ENCODE results near the gene PCSK5.
"Not testable (repeated sequence)": the region's sequence is repeated elsewhere in the genome, so short reads cannot be mapped to it uniquely, and the experiment has no call there.

PCSK5 gene

DNA sequence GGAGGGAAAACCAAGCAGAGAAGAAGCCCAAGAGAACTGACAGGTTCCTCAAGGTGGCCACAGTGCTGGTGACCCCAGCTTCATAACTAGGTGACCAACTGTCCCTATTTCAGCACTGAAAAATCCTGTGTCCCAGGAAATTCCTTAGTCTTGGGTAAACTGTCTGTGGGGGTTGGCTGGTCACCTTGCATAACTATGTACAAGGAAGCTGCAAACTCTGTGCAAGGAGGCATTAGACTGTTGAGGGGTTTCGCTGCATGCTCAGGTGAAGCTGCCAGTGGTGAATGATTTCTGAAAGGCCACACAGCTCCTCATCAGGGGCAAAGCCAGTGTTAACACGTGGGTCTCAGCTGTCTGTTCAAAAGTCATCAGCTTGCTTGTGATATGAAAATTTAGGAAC is 36.9 kb downstream of the PCSK5 start:
- DNase-seq, result no peak

DNA sequence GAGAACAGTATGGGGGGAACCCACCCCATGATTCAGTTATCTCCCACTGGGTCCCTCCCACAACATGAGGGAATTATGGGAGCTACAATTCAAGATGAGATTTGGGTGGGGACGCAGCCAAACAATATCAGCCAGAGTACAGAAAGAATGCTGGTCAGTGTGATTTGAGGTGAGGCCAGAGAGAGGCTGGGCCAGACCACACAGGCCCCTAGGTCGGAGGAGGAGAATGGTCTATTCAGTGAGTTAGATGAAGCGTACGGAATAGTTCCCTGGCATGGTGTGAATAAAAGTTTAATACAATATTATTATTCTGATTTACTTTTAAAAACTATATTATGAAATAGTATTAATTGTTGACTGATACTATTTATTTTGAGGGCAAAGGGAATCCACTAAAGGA is 39.7 kb downstream of the PCSK5 start:
- no peak for DNase-seq

DNA sequence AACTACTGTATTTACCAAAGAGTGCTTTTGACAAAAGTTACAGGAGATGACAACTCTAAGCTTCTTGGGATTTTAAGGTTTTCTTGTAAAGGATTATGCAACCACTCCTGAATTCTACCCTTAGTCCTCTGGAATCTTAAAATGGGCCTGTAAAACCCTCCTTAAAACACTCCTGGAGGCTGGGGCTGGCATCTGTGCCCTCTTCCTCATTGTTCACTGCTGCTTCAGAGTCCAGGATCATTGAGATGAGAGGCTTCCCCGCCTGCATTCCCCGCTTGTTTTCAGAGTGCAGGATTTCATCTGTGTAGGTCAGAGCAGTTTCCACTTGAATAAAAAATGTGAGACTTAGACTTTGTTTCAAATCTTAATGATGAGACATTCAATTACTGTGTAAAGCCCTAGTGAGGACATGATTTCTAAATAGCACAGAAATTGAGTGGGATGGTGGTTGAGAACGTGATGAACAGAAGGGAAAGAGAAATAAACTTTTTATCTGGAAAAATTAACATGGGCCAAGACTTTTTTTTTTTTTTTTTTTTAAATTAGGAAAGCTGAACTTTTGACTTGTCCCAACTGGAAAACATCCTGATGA is 40.4 kb downstream of the PCSK5 start:
- DNase-seq, result no peak

DNA sequence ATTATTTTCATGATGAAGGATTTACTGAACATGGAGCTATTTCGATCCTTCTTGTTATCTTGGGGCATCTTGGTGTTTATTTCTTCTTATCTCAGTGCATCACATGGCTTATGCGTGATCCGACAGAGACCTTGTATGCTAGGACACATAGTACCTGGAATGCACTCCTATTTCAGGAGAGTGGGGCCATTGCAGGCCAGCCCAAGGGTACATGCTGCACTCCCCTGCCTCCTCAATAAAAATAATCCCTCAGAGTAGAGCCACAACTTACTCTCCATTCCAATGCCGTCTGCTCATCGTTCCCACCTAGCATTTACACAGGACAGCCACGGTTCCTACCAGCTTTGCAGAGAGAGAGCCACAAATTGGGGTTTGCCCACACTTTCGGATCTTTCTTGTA is 43.5 kb downstream of the PCSK5 start:
- DNase-seq, result no peak

DNA sequence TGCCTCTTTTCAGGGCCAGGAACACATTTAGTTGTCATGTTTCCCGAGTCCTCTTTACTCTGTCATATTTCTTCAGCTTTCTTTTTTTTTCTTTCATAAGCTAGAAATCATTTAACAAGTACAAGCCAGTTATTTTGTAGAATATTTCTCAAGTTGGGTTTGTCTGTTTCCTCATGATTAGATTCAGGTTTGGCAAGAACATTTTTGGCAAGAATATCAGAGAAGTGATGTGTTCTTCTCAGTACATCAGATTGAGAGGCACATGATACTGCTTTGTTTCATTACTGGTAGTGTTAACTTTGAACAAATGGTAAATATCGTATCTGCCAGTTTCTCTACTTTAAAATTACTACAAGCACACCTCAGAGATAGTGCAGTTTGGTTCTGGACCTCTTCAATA is 45.1 kb downstream of the PCSK5 start:
- DNase-seq, result no peak

DNA sequence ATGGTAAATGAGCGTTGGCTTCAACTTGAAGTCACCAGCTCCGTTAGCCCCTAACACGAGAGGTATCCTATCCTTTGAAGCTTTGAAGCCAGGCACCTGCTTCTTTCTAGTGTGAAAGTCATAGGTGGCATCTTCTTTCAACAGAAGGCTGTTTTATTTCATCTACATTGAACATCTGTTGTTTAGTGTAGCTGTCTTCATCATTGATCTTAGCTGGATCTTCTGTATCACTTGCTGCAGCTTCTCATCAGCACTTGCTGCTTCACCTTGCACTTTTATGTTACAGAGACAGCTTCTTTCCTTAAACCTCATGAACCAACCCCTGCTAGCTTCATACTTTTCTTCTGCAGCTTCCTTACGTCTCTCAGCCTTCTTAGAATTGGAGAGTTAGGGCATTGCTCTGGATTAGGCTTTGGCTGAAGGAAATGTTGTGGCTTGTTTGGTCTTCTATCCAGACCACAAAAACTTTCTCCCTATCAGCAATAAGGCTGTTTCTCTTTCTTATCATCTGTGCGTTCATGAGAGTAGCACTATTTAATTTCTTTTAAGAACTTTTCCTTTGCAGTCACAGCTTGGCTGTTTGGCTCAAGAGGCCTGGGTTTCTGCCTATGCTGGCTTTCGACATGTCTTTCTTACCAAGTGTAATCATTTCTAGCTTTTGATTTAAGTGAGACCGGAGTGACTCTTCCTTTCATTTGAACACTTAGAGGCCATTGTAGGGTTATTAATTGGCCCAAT is 47.2 kb downstream of the PCSK5 start:
- DNase-seq, result no peak

DNA sequence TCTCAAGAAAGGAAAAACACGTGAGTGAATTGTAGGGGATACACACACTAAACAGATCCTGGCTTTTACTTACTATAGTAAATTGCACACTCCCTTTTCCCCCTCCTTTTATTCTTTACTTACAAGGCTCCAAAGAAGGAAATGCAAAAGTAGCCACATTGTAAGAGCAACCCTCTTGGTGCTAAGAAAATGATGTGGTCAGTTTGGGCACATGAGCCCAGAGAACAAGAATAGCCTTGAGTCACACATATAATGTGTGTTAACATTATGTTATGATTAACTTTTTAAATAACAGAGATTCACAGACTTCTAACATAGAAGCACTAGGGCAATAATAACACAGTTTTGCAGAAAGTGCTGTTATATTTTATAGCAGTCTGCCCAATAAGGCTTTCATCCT is 48.5 kb downstream of the PCSK5 start:
- DNase-seq, result no peak

DNA sequence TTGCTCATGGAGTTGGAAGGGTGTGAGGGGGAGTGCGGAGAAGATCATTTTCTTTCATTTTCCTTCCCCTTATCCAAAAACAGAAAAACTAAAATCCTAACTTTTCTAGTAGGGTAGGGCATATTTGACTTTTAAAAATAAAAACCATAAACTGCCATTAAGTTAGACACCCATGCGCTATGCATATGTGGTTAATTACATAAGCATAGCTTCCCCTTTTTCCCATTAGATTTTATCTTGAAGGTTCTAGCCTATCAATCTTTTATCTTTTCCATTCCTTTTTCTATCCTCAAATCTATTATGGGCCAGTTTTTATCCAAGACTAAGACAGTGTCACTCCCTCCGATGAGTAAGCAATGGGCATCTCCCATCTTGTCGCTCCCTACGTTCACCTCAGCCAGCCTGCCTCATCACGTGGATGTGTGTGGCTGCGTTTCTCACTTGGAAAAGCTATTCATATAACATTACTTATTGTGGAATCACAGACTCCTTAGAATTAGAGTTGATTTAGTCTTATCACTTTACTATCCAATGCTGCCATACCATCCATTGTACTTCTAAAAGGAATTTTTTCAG is 49.2 kb downstream of the PCSK5 start:
- no peak for DNase-seq

DNA sequence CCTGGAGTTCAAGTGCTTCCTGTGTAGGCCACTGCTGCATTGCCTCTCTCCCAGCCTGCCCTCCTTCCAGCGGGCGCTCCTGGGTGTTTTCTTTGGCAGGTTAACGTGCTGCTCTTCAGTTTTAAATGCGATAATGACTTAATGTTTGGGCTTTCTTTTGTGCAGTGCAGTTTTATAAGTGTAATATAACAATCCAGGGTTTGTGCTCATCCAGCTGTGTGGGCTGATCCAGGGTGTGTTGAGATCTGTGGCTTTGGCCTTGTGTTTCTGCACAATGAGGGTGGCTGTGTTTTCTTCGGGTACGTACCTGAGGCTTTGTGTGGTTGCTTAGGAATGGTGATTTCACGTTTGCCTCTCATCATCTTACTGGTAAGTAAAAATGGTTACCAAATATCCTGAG is 50.6 kb downstream of the PCSK5 start:
- DNase-seq, result no peak

DNA sequence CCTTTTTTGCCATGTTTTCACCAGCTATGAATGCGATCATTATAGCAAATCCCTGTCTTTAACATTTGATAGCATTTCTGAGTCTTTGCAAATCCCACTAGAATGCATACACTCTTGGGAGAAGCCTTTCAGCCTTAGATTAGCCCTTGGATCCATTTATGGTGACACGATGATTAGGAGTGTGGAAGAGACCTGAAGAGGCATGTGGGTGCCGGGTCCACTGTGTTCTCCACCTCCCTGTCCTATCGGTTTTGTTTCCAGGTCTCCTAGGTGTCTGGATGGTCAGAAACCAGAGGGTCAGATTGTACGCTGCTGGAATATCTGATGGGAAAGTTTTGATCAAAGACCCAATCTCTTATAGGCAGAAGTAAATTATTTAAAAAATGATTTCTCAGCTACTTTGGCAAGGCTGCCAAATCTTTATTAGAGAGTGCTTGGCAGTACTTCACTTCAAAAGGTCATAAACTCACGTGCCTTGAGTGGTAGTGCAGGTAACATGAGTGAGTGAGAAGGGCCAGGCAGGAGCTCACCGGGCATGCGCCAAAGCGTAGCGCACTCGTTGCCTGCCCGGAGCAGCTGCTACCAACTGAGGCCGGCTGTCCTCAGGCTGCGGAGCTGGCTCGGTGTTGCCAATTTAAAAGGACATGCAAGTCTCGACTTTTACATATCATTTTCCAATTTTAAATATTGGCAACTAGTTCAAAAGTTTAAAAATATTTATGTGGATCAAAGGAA is 51.3 kb downstream of the PCSK5 start:
- no peak for DNase-seq

DNA sequence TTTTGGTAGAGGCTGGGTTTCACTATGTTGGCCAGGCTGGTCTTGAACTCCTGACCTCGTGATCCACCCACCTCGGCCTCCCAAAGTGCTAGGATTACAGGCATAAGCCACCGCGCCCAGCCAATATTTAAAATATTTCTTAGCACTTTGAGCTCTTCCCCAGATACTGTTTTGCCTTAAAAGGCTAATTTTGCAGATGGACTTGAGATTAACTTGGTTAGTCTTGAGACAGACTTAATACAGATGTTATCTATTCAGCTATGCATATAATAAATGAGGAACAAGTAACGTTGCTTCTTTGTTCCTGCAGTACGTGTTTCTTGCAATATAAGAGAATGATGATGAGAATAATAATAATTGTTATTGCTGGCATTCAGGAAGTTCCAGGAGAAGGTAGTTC is 56.3 kb downstream of the PCSK5 start:
- DNase-seq, result no peak

DNA sequence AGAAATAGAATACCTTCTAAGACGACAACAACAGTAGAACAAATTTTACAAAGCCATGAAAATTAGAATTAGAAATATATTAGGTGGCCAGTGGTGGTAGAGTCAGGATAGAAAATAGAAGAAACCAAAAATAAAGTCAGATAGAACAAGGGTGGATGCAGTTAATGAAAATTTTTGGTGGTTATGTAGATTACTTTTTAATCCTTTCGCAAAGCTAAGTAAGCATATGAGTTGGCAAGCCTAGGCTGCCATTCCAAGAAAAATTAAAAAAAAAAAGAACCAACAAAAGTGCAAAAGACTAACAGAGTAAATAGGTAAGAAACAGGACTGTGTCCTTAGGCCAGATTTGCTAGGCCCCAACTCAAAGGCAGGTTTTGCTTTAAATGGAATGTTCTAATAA is 56.8 kb downstream of the PCSK5 start:
- no peak for DNase-seq

DNA sequence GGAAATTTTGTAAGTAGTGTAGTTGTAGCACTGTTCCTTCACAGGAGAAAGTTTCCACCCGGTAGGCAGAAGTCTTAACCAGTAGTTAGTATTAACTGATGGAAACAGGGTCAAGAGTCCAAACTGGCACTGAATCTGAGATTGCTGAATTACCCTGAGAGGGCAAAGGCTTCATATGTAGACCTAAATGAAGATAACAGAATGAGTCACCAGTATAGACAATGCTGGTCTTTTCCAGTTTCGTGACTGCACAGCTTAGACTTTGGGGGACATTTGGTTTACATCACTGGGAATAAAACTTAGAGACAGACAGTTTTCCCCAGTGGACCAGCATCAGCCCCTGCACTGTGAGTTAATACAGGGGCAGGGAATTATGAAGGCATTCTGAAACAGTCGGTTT is 60.5 kb downstream of the PCSK5 start:
- DNase-seq, result no peak

DNA sequence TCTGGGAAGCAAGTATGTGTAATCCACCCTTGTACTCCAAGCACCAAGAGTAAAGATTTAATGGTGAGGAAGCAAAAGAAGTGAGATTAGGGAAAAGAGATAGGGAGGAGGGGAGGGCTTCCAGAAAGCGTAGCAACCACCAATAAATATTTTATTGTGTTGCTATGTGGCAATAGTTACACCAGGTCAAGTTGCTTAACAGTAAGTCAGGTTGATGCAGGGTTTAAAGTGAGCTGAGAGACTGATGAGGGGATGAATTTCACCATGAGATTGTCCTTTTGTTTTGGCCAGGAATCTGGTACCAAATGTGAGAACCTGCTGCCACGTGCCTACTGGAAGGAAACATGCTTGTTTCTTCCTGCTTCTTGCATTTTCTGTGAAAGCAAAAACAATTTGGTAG is 62.7 kb downstream of the PCSK5 start:
- DNase-seq, result no peak

DNA sequence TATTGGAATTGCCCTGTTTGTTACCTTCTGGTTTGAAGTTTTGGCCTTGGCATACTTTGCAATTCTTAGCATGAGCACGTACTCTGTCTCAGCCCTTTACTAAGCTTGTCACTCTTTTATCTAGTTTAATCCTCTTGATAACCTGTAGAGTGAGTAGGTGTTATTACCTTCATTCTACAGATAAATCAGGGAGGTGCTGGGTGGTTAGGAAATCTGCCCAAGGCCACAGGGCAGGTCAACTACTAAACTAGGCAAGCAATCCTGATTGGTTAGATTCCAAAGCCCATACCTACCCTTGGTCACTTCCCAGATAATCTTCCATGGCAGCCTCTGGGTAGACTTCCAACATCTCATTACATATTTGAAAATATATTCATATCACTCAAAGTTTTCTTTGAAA is 65.7 kb downstream of the PCSK5 start:
- DNase-seq, result no peak

DNA sequence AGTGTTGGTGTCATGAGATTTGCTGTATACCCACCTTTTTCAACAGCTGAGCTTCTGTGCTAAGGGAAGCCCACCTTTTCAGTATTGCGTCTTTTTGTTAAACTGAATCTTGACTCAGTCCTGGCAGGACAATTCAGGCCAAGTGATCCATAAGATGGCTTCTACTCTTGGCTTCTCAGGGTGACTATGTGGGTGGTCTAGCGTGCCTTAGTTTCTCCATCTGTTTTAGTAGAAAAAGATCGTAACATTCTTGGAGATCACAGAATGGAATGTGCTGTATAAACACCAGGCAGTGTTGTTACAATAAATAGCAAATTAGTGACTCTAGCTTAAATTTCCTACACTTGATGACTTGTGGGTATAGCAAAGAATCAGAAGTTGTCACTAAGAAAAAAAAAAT is 66.6 kb downstream of the PCSK5 start:
- no peak for DNase-seq

DNA sequence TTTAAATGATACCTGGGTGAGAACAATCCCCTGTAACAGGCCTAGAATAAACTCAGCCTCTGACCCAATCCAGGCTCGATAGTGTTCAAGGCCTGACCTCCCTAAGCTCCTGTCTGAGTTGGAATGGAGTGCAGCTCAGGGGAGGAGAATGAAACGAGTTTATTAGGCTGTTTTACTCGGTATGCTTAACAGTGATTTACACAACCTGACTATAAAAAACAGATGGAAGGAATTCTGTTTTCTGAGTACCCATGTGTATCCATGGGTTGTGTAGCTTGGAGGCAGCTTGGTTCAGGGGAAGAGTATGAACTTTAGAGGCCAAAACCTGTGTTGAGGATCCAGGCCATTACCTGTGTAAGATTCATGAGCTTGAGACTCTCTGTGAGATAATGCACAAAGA is 67.8 kb downstream of the PCSK5 start:
- no peak for DNase-seq

DNA sequence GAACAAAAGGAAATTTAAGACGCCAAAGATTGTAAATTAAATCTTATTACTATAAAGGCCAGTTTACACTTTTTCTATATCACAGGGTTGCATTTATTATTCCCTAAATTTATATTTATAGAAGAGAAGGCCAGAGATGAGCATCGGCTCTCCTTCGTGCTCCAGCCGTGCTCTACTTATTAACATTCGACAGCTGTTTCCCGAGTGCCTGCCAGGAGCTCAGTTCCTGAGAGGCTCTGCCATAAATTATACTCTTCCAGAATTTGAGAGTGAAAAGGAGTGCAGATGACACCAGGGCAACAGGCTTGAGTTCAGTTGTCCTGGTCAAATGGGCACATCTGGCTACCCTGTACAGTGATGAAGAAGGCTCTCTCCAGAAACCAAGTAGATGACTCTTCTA is 70.1 kb downstream of the PCSK5 start:
- DNase-seq, result no peak

DNA sequence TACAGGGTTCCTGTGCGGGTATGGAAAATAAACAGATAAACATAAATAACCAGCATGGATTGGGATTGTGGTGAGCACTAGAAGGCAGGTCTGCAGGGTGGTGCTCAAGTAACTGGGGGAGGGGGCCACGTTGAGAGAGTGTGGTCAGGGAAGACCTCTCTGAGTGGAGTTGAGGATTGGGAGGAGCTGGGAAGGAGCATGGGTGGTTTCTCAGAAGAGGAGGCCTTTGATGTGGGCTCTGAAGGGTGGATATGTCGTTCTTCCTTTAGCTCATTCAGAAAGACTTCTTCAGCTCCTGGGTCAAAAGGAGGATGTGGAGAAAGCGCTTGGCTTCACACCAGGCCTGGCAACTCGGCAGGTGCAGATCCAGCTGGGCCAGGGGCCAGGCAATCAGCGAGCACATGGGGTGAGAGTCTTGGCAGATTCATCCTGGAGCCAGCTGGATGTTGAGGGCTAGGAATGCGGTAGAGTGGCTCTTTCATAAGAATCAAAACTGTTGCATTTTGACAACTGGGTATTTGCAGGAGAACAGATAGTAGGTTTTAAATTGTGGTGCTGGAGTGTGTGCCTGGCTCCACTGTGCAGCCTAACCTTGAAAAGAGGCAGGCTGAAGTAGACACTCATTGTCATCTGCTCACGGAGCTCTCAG is 71.7 kb downstream of the PCSK5 start:
- DNase-seq, result no peak

DNA sequence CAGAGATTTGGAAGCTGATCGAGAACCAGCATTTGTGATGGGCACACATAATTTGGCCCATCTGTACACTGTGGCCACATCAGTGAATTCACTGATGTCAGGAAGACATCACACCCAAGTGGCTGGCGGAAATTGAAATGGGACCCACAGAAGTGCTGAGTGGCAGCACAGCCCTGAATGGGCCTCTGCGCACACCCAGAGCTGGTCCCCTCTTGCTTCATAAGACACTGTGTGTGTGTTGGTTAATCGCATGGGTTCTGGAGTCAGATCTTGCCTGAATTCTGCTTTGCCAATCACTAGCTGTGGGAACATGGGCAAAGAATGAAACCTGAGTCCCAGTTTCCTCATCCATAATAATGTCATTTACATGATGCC is 72.2 kb downstream of the PCSK5 start:
- DNase-seq, result no peak

DNA sequence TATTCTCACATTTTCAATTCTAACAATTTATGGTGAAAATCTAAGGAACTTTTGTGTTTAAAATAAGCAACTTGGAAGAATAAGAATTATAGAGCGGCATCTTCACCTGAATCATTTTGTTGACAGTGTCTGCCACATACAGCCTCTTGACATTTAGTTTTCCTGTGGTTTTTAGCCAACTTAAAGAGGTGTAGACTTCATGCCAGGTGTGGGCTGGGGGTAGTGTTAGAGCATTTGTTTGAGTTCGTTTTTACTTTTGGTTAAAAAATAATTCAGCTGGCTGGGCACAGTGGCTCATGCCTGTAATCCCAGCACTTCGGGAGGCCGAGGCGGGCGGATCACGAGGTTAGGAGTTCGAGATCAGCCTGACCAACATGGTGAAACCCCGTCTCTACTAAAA is 72.8 kb downstream of the PCSK5 start:
- DNase-seq, result not testable (repeated sequence)

DNA sequence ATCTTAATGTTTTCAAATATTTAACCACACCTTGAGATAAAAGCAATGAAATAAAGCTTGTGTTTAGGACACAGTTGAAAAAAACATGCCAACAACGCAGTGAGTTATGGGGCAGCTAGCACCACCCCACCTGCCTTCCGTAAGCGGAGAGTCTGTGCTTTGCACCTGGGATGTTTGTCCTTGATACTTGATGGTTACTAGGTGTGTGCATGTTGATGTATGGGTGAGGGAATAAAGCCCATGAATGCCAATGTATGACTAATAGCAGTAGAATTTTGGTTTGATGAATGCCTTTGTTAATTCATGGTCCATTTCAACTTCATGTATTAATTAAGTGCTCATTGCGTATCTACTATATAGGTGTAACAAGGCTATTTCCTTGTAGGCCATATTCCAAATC is 74.0 kb downstream of the PCSK5 start:
- no peak for DNase-seq

DNA sequence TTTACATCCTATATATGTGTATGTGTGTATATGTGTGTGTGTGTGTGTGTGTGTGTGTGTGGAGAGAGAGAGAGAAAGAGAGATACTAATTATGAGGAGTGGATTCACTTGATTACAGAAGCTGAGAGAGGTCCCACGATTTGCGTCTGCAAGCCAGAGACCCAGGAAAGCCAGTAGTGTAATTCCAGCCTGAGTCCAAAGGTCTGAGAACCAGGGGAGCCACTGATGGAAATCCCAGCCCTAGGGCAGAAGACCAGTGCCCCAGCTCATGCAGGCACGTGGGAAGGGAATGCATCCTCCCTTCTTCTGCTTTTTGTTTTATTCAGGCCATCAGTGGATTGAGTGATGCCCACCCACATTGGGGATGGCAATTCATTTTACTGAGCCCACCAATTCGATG is 74.8 kb downstream of the PCSK5 start:
- no peak for DNase-seq

DNA sequence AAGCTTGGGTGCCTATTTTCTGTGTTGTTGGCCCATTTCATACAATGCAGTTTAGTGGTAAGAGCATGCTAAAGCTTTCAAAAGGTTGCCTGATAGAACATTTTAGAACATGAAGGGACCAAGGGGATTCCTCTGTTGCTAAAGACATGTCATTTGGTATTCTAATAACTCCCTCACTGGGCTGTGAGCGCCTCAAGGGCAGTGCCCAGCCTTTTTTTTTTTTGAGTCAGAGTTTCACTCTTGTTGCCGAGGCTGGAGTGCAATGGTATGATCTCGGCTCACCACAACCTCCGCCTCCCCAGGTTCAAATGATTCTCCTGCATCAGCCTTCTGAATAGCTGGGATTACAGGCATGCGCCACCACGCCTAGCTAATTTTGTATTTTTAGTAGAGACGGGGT is 77.1 kb downstream of the PCSK5 start:
- no peak for DNase-seq

All from effector CD4-positive, alpha-beta T cell (primary cell).